Activated effector memory CD4-positive, alpha-beta T cell treated with Interleukin-2 at 50 U/mL for 16 hours (primary cell): Measurements from ENCODE around the gene TPSB2.
"Not testable (repeated sequence)": the region's sequence is repeated elsewhere in the genome, so short reads cannot be mapped to it uniquely, and the experiment has no call there.

Experiments used
- DNase-seq: peaks from one replicate; pipeline ENCODE4 v3.0.0-alpha.2; 2020

The TPSB2 gene

DNA sequence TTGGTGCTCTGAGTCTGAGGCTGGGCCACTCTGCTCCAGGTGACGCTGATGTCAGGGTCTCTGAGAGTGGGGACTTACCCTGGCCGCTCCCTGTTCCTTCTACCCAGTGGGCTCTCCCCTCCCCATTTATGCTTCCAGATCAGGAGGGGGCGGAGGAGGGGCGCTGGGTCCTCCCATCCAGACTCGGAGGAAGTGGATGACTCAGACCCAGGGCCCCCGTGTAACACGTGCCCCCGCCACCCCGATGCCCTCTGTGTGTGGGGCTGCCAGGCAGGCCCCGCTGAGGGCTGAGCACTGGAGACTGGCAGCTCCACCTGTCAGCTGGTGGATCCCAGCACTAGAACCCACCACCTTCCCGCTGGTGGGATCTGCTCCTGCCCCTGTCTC is at the start of gene TPSB2:
Gene TPSB2 (minus strand): TSS at position 101 of the 387 bp plus-strand sequence. CDS start 233 bp downstream, outside the sequence.
- DNase-seq, result not testable (repeated sequence)

DNA sequence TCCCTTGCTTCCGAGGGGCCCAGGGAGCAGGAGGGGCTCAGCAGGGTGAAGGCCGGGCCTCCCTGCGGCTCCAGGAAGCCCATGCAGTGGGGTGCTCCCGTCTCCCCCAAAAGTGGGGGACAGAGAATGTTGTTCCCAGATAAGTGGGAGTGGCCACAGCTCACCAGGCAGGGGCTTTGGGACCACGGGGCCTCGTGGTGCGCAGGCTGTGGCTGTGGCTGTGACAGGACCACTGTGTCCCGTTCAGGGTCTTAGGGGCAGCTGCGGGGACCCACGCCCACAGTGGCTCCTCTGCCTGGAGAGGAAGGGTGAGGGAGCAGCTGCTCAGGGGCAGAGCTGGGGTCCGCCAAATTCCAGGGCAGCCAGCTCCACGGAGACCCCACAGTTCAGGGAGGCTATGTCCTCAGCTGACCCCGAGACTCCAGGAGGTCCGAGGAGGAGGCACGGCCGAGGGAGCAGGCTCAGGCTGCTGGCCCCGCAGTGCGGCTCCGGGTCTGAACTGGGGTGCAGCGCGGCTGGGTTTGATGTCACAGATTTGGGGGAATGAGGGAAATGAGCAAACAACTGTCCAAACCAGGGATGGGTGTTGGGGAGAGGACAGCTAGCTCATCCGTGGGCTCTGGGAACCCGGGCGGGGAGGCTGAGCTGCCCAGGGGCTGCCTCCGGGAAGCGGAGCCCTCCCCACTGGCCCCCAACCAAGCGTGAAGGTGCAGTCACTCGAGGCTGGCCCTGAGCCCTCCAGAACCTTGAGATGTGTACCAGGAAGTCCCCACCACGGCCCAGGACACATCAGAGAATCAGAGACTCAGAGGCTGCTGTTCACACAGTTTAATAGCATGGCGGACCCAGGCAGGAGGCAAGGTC is 49.3 kb upstream of the TPSB2 start:
- no peak for DNase-seq

DNA sequence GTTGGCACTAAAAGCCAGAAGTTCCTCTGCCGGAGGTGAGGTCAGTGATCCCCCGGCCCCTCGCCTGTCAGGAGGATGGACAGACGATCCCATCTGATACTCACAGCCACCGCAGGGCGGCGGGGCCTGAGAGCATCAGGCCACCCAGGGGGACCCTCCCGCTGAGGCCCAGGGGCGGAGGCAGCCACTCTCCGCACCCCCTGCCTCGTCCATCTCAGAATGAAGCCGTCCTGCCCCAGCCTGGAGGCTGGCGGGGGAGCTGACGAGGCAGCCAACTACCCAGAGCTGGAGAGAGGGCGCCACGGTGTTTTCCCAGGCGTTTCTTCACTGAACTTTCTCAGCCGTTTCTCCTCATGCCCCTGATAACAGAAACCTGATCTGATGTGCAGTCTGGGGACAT is 48.5 kb upstream of the TPSB2 start:
- no peak for DNase-seq

DNA sequence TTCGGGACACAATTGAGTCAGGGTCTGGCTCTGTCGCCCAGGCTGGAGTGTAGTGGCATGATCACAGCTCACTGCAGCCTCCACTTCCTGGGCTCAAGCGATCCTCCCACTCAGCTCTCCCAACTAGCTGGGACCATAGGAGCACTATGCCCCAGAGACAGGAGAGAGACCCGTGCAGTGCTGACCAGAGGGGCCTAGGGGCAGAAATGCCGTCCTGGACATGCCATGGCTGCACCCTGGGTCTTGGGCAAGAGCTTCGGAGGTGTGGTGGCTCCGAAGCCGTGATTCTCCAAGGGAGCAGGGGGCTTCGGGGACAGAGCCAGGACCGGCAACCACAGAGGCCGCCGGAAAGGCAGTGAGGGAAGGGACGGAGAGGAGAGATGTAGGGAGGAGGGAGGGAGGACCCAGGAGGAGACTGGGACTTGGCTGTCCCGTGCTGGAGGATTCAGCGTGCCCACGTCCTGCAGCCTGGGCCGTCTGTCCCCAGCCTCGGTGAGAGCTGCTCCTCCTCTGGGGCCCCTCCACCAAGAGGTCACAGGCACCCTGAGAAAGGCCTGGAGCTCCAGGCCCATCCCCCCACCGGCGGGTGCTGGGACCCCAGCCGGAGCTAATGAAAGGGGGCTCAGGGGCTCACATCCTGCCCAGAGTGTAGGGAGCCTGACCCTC is 47.8 kb upstream of the TPSB2 start:
- DNase-seq, result no peak

DNA sequence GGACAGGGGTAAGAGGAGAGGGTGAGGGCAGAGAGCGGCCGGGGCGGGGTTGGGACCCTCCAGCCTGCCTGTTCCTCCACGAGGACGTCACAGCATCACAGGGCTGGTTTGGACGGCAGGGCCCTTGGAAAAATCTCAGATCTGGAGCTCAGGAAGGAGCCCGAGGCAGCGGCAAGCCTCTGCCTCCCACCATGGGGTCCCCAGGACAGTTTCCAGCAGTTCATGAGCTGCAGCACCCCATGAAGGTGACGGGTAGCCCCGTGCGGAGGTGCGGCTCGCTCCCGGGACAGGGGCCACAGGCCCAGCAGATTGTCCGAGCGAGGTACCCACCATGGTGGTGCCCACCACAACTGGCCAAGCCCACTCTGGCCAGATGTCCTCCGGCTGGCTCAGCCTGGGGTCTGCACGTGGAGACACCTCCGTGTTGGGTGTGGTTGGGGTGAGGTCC is 47.2 kb upstream of the TPSB2 start:
- DNase-seq, result no peak

DNA sequence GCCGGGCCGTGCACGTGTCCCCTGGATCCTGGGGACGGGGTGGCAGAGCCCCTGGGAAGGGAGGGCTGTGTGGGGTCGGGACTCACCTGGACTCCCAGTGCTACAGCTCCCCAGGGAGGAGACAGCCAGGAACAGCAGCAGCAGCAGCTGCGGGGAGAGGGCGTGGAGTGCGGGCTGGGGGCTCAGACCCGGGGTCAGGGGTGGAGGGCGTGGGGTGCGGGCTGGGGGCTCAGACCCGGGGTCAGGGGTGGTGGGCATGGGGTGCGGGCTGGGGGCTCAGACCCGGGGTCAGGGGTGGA is 46.5 kb upstream of the TPSB2 start:
- DNase-seq, result no peak

DNA sequence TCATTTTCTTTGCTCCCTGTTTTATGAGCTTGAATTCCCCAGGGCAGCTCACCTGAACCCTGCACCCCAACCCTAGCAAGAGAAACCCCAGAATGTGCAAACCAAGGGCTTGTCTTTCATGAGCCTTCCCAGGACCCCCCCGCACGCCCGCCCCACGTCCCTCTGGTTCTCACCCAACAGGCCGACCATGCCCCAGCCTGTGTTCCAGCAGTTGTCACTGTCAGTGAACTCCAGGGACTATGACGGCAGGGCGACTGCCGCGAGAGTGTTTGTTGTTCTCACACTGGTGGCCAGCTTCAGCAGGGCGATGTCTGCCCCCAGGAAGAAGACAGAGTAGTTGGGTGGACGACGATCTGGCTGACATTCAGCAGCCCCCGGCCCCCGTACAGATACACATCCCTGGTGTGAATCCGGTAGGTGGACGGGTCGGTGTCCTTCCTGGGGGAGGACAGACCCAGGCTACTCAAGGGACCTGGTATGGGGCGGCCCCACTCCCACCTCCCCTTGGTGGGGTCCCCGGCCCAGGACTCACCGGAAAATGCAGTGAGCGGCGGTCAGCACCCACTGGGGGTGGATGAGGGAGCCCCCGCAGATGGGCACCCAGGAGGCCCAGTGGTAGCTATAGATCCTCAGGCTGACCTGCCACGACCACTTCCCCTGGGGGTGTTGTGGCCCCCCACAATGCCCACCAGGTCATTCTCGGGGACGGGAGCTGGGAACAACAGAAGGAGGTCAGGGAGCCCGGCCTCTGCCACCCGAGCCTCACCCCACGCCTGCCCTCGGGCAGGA is 46.0 kb upstream of the TPSB2 start:
- no peak for DNase-seq

DNA sequence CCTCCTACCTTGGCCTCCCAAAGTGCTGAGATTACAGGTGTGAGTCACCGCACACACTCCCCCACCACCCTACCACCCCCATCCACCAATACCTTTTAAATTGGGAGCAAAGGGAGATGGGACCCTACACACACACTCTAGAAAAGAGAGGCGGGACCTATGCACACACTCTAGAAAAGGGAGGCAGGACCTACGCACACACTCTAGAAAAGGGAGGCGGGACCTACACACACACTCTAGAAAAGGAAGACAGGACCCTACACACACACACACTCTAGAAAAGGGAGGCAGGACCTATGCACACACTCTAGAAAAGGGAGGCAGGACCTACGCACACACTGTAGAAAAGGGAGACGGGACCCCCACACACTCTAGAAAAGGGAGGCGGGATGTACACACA is 44.8 kb upstream of the TPSB2 start:
- DNase-seq, result no peak

DNA sequence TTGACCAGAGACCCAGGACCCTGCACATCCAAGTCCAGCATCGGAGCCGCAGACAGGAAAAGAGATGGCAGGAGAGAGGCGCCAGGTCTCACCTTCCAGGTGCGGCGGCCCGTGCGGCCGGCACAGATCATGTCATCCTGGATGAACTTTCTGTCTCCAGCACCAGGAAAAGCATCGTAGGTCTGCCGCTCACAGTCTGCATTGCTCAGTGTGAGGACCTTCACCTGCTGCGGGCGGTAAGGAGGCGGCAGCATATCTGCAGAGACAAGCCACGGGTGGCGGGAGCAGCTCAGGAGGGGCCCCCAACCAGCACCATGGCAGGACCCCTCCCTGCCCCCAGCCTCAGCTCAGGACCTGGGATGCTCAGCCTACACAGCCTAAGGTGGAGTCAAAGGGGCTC is 43.8 kb upstream of the TPSB2 start:
- DNase-seq, result no peak

DNA sequence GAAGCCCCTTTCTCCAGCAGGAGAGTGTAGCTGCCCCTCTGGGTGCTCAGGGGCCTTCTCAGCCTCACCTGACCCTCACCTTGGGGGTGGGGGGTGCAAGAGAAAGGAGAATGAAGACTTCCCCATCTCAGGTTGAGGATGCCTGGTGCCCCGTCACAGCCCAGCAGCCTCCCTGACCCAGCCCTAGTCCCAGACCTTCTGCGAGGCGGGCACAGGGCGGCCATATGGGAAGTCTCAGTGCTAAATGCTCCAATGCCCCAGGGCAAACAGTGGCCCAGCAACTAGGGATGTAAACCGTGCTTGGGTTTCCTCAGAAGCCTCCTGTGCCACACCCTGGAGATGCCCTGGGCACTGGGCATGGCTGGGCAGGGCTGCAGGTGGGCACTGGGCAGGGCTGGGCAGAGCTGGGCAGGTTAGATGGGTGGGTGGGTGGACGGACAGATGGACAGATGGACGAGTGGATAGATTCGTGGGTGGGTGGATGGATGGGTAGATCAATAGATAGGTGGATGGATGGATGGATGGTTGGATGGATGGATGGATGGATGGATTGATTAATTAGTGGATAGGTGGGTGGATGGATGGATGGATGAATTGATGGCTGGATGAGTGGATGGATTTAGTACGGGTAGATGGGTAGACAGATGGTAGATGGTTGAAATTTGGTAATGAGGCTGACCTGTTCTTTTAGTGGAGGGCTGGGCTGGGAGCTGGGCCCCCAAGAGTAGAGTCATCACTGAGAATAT is 42.6 kb upstream of the TPSB2 start:
- no peak for DNase-seq

DNA sequence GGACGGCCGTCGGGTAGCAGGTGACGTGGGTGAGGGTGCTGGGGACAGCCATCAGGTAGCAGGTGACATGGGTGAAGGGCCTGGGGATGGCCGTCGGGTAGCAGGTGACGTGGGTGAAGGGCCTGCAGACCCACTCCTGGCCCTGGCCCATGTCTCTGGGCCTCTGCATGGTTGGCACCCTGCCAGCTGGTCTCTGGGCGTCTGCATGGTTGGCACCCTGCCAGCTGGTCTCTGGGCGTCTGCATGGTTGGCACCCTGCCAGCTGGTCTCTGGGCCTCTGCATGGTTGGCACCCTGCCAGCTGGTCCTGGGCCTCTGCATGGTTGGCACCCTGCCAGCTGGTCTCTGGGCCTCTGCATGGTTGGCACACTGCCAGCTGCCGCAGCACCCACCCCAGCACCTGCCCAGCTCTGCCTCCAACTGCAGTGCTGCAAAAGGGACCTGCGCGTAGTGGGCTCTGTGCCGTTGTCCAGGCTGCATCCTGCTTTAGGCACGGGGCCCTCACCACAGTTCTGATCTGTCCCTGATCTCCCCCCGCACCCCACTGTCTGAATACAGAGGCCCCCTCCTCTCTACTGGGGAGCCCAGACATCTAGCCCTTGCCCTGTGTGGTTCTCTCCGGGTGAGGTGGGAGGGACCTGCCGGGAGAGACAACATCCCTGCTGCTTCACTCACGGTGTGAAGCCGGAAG is 41.9 kb upstream of the TPSB2 start:
- not testable (repeated sequence) for DNase-seq

DNA sequence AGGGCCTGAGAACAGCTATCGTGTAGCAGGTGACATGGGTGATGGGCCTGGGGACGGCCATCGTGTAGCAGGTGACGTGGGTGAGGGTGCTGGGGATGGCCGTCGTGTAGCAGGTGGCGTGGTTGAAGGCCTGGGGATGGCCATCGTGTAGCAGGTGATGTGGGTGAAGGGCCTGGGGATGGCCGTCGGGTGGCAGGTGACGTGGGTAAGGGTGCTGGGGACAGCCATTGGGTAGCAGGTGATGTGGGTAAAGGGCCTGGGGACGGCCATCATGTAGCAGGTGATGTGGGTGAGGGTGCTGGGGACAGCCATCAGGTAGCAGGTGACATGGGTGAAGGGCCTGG is 41.4 kb upstream of the TPSB2 start:
- DNase-seq, result no peak

DNA sequence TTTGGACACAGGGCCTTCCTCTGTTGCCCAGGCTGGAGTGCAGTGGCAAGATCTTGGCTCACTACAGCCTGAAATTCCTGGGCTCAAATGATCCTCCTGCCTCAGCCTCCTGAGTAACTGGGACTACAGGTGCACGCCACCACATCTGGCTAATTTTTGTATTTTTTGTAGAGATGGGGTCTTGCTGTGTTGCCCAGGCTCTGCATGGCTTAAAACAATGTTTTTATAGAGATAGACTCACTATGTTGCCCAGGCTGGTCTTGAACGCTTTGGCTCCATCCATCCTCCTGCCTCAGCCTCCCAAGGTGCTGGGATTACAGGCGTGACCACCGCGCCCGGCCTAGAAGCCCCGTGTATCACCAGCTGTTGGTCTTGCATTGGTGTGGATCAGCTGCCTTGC is 39.4 kb upstream of the TPSB2 start:
- DNase-seq, result not testable (repeated sequence)

DNA sequence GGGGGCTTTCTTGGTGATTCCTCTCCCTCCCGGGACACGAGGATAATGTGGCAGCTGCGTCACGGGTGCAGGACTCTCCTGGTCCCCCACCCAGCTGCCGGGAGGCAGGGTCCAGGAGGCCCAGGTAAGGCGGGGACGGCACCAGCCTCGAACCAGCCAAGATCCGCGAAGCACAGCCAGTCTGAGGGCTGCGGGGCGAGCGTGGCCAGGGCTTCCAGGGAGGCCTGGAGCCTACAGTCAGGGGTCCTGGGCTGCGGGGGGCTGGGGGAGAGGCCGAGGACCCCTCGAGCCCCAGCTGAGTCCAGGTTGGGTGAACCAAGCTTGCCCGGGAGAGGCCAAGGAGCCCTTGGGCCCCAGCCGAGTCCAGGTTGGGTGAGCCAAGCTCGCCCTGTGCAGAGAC is 35.8 kb upstream of the TPSB2 start:
- no peak for DNase-seq

DNA sequence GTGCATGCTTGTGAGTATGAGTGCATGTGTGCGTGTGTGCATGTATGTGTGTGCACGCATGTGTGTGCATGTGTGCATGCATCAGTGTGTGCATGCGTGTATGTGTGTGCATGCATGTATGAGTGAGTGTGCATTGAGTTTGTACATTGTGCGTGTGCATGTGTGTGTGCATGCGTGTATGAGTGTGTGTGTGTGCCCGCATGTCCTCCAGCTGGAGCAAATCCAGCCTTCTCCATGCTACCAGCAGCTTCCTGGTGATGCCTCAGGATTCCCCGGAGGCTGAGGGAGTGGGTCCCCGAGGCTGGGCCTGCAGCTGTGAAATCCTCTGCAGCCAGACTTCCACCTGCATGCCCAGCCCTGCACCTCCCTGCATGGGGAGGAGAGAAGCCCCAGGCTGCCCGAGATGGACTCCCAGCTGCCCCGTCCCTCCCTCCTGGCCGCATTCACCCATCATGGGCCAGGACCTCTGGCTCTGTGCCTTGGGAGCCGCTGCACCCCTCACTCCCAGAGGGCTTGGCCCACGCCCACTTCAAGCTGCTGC is 35.2 kb upstream of the TPSB2 start:
- DNase-seq, result no peak

DNA sequence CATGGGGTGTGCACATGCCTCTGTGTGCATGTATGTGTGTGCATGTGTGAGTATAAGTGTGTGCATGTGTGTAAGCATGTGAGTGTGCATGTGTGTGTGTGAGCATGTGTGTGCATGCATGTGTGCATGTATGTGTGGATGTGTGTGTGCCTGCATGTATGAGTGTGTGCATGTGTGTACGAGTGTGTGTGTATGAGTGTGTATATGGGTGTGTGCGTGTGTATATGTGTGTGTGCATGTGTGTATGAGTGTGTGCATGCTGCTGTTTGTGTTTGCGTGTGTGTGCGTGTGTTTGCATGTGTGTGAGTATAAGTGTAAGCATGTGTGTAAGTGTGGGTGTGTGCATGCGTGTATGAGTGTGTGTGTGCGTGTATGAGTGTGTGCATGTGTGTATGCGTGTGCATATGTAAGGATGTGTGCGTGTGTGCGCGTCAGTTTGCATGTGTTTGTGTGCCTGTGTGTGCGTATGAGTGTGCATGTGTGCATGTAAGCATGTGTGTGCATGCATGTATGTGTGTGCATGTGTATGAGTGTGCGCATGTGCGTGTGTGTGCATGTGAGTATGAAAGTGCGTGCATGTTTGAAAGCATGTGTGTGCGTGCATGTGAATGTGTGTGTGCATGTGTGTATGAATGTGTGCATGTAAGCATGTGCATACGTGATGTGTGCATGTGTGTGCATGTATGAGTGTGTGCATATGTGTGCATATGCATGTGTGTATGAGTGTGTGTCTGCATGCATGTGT is 34.5 kb upstream of the TPSB2 start:
- no peak for DNase-seq

DNA sequence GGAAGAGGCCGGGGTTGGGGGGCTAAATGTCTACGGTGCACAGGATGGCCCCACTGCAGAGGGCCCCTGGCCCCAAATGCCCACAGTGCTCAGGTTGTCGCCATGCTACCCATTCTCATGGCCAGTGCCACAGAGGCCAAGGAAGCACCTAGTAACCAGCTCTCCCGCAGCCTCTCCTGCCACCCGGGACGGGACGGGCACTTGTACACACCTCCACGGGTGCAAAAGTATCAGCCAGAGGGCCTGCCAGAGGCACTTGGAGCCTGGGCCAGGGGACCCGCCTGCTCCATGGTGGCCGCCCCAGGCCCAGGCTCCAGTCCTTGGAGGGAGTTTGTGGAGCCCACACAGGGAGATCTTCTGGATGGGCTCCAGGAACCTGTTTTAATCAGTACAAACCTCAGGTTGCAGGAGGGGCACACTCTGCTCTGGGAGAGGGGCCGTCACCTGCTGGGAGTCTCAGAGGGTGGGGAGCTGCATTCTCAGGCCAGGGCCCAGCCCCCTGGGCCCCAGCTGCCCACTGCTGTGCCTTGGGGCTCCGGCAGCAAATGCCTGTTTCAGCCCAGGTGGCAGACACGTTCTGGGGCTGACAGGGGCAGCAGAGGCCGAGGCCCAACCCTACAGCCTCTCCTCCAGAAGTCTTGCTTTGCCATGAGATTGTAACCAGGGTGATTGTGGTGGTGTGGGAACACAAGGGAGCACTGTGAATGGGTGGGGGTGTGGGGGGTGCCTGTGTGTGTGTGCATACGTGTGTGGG is 33.8 kb upstream of the TPSB2 start:
- no peak for DNase-seq

DNA sequence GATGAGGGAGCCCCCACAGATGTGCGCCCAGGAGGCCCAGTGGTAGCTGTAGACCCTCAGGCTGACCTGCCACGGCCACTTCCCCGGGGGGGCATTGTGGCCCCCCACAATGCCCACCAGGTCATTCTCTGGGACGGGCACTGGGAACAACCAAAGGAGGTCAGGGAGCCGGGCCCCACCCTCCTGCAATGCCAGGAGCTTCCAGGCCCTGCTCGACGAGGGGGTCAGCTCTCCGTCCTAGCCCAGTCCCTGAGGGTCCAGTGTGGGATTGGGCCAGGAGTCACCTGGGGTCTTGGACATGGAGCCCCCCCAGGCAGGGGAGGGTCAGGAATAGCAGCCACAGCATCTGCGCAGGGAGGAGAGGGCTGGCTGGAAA is 32.9 kb upstream of the TPSB2 start:
- DNase-seq, result no peak

DNA sequence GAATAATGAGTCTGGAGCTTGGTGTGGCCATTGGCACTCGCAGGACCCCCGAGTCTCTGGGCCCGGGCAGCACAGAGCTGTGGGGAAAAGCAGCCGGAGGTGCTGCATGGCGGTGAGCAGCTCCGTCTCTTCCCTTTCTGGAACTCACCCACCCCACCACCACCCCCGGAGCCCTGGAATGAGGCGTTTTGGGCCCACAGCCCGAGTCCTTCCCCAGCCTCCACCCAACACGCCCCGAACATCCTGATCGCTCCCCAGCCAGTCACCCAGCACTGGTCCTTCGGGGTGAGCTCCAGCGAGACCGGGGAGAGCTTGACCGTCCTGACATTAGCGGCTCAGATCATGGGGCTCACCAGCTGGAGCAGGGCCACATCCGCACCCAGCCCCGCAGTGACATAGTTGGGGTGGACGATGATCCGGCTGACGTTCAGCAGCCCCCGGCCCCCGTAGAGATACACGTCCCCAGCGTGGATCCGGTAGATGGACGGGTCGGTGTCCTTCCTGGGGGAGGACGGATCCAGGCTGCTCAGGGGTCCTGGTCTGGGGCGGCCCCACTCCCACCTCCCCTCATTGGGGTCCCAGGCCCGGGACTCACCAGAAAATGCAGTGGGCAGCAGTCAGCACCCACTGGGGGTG is 32.3 kb upstream of the TPSB2 start:
- DNase-seq, result no peak
